ENCODE results near the gene MMD. TPM values are rescaled to one million over a fixed set of nuclear protein-coding genes. Genes with fewer than 3 reads are reported as not detected.

Gene MMD
- total RNA-seq, 3 donors from 2014 or later, result 10.3 to 22.8 (median 14.7) TPM

DNA sequence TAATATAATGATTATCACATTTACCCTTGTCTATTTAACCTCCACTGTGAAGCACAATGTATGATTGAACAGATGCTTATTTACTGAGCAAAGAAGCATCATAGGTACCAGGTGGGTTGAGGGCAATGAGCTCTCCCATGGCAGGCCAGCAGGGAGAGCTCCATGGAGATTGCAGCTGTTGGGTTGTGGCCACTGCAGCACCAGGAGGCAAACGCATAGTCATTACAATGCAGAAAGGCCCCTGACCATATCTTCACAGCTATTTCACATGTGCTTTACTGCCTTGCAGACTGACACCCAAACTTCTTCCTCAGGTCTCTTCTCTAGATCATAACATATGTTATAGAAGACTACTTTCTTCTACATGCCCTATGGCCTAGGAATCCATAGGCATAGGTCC is 75.0 kb downstream of the MMD start:
- H3K36me3 ChIP-seq (ENCODE audit: low read depth), result no peaks in the 10 kb centered on the region
- H3K9me3 ChIP-seq, result no peaks in the 10 kb centered on the region
- intact Hi-C loops (cut with DNase I, micrococcal nuclease), result loop anchor here in 1 of 2 donors (10.0 kb wide), 1 partner anchor 352 kb away; no protein-coding TSS in a partner anchor
- H3K4me1 ChIP-seq (ENCODE audit: low read depth), result no peaks in the 10 kb centered on the region
- no peak for DNase-seq
- no peak for ATAC-seq
- TF ChIP-seq, protein P1, sequence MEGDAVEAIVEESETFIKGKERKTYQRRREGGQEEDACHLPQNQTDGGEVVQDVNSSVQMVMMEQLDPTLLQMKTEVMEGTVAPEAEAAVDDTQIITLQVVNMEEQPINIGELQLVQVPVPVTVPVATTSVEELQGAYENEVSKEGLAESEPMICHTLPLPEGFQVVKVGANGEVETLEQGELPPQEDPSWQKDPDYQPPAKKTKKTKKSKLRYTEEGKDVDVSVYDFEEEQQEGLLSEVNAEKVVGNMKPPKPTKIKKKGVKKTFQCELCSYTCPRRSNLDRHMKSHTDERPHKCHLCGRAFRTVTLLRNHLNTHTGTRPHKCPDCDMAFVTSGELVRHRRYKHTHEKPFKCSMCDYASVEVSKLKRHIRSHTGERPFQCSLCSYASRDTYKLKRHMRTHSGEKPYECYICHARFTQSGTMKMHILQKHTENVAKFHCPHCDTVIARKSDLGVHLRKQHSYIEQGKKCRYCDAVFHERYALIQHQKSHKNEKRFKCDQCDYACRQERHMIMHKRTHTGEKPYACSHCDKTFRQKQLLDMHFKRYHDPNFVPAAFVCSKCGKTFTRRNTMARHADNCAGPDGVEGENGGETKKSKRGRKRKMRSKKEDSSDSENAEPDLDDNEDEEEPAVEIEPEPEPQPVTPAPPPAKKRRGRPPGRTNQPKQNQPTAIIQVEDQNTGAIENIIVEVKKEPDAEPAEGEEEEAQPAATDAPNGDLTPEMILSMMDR (IDR thresholded peaks at IDR 0.05), result no peak
- no peak overlapping the region for H3K4me3 ChIP-seq

DNA sequence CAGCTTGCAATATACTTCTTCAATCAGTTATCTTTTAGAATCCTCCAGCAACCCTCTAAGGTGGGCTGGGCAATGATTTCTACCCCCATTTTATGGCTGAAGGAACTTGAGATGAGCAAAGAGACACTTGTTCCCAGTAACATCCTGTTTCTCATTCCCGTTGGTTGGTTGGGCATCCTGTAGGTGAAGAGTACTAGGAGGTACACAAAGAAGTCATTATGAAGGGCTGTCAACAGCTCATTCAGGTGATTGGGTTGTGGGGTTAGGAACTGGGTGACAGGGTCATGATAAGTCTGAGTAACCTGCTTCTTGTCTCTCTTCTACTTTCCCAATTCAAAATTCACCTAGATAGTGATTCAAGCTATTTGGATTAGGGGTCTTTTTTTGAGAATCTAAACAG is 76.5 kb downstream of the MMD start:
- Histone ChIP-seq H3K36me3 (ENCODE audit: low read depth) (no peaks in the 10 kb centered on the region), H3K9me3 (no peaks in the 10 kb centered on the region), H3K4me1 (ENCODE audit: low read depth) (no peaks in the 10 kb centered on the region), H3K4me3 (no peak overlapping the region)
- TF ChIP-seq, protein P1 (IDR thresholded peaks at IDR 0.05), result no peak
- DNase-seq (no peak), ATAC-seq (no peak)
- intact Hi-C loops (cut with DNase I, micrococcal nuclease), result loop anchor here in 1 of 2 donors (10.0 kb wide), 1 partner anchor 350 kb away; no protein-coding TSS in a partner anchor

DNA sequence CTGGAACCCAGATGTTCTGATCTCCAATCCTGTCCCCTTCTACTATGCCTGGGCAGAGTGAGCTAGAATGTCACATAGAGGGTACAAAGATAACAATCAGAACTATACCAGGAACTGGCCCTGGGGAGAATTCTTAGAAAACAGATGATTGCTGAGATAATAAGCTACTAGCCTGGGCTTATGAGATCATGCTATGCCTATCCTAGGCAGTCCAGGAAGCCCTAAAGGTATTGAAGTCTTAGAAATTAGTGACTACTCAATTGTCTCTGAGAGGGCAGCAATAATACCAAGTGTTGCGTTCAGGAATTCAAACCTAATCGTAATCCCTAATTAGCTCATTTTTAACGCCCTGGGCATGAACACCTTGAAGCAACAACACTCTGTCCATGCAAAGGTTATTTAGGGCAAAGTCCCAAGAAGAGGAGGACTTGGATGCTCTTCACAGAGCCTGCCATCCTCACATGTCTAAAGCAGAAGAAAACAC is 77.1 kb downstream of the MMD start:
- Histone ChIP-seq H3K9me3 (no peaks in the 10 kb centered on the region), H3K4me3 (no peak overlapping the region), H3K4me1 (ENCODE audit: low read depth) (no peaks in the 10 kb centered on the region), H3K36me3 (ENCODE audit: low read depth) (no peaks in the 10 kb centered on the region)
- ATAC-seq (no peak), DNase-seq (no peak)
- intact Hi-C loops (cut with DNase I, micrococcal nuclease), result loop anchor here in 1 of 2 donors (10.0 kb wide), 1 partner anchor 350 kb away; no protein-coding TSS in a partner anchor
- TF ChIP-seq, protein P1 (IDR thresholded peaks at IDR 0.05), result no peak

DNA sequence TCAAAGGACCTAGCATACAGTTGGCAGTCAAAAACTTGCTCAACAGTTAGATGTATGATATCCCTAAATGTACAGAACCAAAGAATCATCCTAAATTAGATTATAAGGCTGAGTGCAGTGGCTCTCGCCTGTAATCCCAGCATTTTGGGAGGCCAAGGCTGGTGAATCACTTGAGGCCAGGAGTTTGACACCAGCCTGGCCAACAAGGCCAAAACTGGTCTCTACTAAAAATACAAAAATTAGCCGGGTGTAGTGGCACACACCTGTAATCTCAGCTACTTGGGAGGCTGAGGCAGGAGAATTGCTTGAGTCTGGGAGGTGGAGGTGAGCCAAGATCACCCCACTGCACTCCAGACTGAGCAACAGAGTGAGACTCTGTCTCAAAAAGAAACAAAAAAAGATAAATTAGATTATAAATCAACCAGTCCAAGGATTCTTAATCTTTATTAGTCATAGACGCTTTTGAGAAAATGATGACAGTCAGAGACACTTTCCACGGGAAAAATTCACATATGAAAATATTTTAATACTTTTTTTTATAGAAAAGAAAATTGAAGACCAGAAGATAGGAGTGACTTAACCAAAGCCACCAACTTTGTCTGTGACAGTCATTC is 77.6 kb downstream of the MMD start:
- Histone ChIP-seq H3K4me1 (ENCODE audit: low read depth) (no peaks in the 10 kb centered on the region), H3K36me3 (ENCODE audit: low read depth) (no peaks in the 10 kb centered on the region), H3K4me3 (no peak overlapping the region), H3K9me3 (no peaks in the 10 kb centered on the region)
- ATAC-seq (no peak), DNase-seq (no peak)
- TF ChIP-seq, protein P1 (IDR thresholded peaks at IDR 0.05), result no peak
- intact Hi-C loops (cut with DNase I, micrococcal nuclease), result loop anchor here in 1 of 2 donors (10.0 kb wide), 1 partner anchor 349 kb away; no protein-coding TSS in a partner anchor

DNA sequence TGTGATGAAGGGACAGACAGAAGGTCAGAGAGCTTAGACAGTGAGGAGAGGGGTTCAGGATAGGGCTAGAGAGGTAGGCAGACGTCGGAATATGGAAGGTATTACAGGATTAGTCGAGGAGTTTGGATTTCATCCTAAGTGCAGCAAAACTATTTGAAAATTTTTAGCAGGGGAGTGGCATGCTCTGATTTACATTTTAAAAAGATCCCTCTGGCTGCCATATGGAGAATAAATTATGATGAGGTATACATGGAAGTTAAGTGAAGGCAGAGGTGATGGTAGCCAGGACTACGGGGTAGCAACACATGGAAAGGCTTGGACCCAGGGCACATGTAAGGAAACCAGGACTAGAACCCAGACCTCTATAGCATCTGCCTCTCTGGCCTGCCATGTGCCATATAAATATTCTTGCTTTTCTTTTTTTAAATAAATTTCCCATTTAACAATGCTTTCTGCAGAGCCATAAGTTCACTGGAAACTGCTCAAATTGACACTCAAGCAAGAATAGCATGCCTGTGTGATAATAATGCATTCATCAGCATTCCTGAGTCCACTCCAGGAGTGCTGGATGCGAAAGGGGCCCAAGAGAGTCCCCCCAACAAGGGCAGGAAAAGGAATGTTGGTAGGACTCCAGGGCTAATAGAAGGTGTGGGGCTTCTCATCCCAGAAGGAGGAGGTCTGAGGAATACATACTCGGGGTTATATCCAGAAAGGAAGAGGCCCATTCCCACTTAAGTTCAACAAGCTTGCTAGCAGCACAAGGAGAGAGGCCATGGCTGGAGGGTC is 78.6 kb downstream of the MMD start:
- Histone ChIP-seq H3K4me3 (no peak overlapping the region), H3K4me1 (ENCODE audit: low read depth) (no peaks in the 10 kb centered on the region), H3K9me3 (no peaks in the 10 kb centered on the region), H3K36me3 (ENCODE audit: low read depth) (no peaks in the 10 kb centered on the region)
- TF ChIP-seq, protein P1 (IDR thresholded peaks at IDR 0.05), result no peak
- intact Hi-C loops (cut with DNase I, micrococcal nuclease), result loop anchor here in 1 of 2 donors (10.0 kb wide), 1 partner anchor 348 kb away; no protein-coding TSS in a partner anchor
- no peak for DNase-seq
- no peak for ATAC-seq

Other genes starting within 250 kb of the MMD start
- gene HLF, start 156.9 kb downstream of the MMD start, total RNA-seq, result 10 to 100 TPM in 1 of 3 donors, 1 to 10 TPM in 2; 1.3 to 34.9 (median 3.5) TPM
- not detected for gene SMIM36, start 89.6 kb upstream of the MMD start, total RNA-seq